GM21825 (cell line): ENCODE data around the gene DLGAP1.

Experiments
- ATAC-seq: cut with Tn5 transposase; IDR thresholded peaks from one replicate; pipeline ENCODE4 v1.9.1; 2021; ENCODE audit warnings: mild to moderate bottlenecking, moderate library complexity; ENCODE audit not compliant: unreplicated experiment

Gene DLGAP1

GRCh38 chr18:4246374-4246773 lies 208.7 kb downstream of the DLGAP1 start:
- no peak for ATAC-seq

GRCh38 chr18:4245456-4245855 lies 209.7 kb downstream of the DLGAP1 start:
- no peak for ATAC-seq

- no peak for ATAC-seq
These were observed 212.5 kb downstream of the DLGAP1 start for GRCh38 chr18:4242431-4243161.

GRCh38 chr18:4241090-4241617 lies 214.0 kb downstream of the DLGAP1 start:
- no peak for ATAC-seq

- no peak for ATAC-seq
These were observed 216.1 kb downstream of the DLGAP1 start for GRCh38 chr18:4238966-4239365.

GRCh38 chr18:4237664-4238041 lies 217.5 kb downstream of the DLGAP1 start:
- no peak for ATAC-seq

- ATAC-seq, result no peak
These were observed 218.0 kb downstream of the DLGAP1 start for GRCh38 chr18:4236940-4237663.

- ATAC-seq, result no peak
These were observed 221.6 kb downstream of the DLGAP1 start for GRCh38 chr18:4233468-4233867.

GRCh38 chr18:4232656-4233055 lies 222.5 kb downstream of the DLGAP1 start:
- ATAC-seq, result no peak

GRCh38 chr18:4231260-4231659 lies 223.8 kb downstream of the DLGAP1 start:
- ATAC-seq, result no peak

- ATAC-seq, result no peak
These were observed 224.5 kb downstream of the DLGAP1 start for GRCh38 chr18:4230450-4231168.

- ATAC-seq, result no peak
These were observed 230.9 kb downstream of the DLGAP1 start for GRCh38 chr18:4224031-4224704.

GRCh38 chr18:4211111-4211837 lies 243.8 kb downstream of the DLGAP1 start:
- ATAC-seq, result no peak

GRCh38 chr18:4208366-4208765 lies 246.7 kb downstream of the DLGAP1 start:
- ATAC-seq, result no peak

GRCh38 chr18:4207383-4207985 lies 247.6 kb downstream of the DLGAP1 start:
- ATAC-seq, result no peak

- ATAC-seq, result no peak
These were observed 250.7 kb downstream of the DLGAP1 start for GRCh38 chr18:4204438-4204720.

GRCh38 chr18:4203568-4204437 lies 251.3 kb downstream of the DLGAP1 start:
- no peak for ATAC-seq

- ATAC-seq, result no peak
These were observed 254.7 kb downstream of the DLGAP1 start for GRCh38 chr18:4200399-4200798.

GRCh38 chr18:4198956-4199355 lies 256.2 kb downstream of the DLGAP1 start:
- no peak for ATAC-seq
